HT1080 (cell line): ENCODE data around the gene DNAJA3. TPM values are rescaled to one million over a fixed set of nuclear protein-coding genes. Genes with fewer than 3 reads are reported as not detected.
A peak's percentile ranks its signal among the peaks of the same experiment; 100 is the strongest.

Experiments used
- DNase-seq: peaks from one replicate; pipeline ENCODE4 v3.0.0-alpha.2; 2015; ENCODE audit warnings: low read depth
- polyA plus RNA-seq, 2 experiments: library from polyadenylated mRNA; depleted of rRNA; stranded (reverse); fragments of >200 nt; gene quantifications; 2 replicates each; pipeline ENCODE4 v1.2.3, GENCODE V29; 2015
- total RNA-seq: library from RNA; depleted of rRNA; stranded (reverse); fragments of >200 nt; shearing (Covaris generic); gene quantifications from 2 replicates; pipeline ENCODE4 v1.2.3, GENCODE V29; 2014; rRNA removed

DNAJA3 gene
- 99.6 and 113 TPM in 2 replicates for total RNA-seq
- polyA plus RNA-seq (2015; cell fraction: cytosol; rRNA removed): 92.6 and 96.3 TPM in 2 replicates
- 118 and 126 TPM in 2 replicates for polyA plus RNA-seq (2015; cell fraction: nucleus; rRNA removed)

GRCh38 chr16:4425378-4426020, at the start of gene DNAJA3:
Gene DNAJA3 (plus strand): TSS chr16:4425868. CDS start chr16:4425882, 14 bp downstream.
- DNase-seq: peak; percentile 92

- no peak for DNase-seq
Measured at GRCh38 chr16:4376126-4376892, 49.4 kb upstream of the DNAJA3 start.

GRCh38 chr16:4376893-4377572, 48.6 kb upstream of the DNAJA3 start:
- DNase-seq: no peak

GRCh38 chr16:4377573-4378154, 48.0 kb upstream of the DNAJA3 start:
- DNase-seq: no peak

GRCh38 chr16:4378161-4378666, 47.5 kb upstream of the DNAJA3 start:
- DNase-seq: no peak

GRCh38 chr16:4378999-4379690, 46.5 kb upstream of the DNAJA3 start:
- DNase-seq: no peak

GRCh38 chr16:4380119-4381063, 45.3 kb upstream of the DNAJA3 start:
- DNase-seq: no peak

GRCh38 chr16:4381072-4381934, 44.4 kb upstream of the DNAJA3 start:
- DNase-seq: no peak

- no peak for DNase-seq
Measured at GRCh38 chr16:4381935-4382794, 43.5 kb upstream of the DNAJA3 start.

GRCh38 chr16:4382795-4383357, 42.8 kb upstream of the DNAJA3 start:
- no peak for DNase-seq

GRCh38 chr16:4383591-4384444, 41.9 kb upstream of the DNAJA3 start:
- no peak for DNase-seq

GRCh38 chr16:4384509-4384942, 41.1 kb upstream of the DNAJA3 start:
- no peak for DNase-seq

- DNase-seq: no peak
Measured at GRCh38 chr16:4385066-4385788, 40.4 kb upstream of the DNAJA3 start.

- no peak for DNase-seq
Measured at GRCh38 chr16:4385789-4386450, 39.7 kb upstream of the DNAJA3 start.

GRCh38 chr16:4386451-4386805, 39.2 kb upstream of the DNAJA3 start:
- no peak for DNase-seq
